HL-60 (cell line): Measurements from ENCODE around the gene EGLN1.
A peak's percentile ranks its signal among the peaks of the same experiment; 100 is the strongest.

ENCODE experiments used
- POLR2AphosphoS5 ChIP-seq: IDR thresholded peaks from 2 replicates; pipeline ENCODE4 v1.6.1; 2012; ENCODE audit warnings: low read depth
- TF ChIP-seq, protein P1 (sequence below): IDR thresholded peaks from one replicate; pipeline ENCODE4 v1.5.1; 2011; ENCODE audit warnings: low read length, control low read depth, inconsistent platforms; ENCODE audit not compliant: insufficient read depth

DNA sequence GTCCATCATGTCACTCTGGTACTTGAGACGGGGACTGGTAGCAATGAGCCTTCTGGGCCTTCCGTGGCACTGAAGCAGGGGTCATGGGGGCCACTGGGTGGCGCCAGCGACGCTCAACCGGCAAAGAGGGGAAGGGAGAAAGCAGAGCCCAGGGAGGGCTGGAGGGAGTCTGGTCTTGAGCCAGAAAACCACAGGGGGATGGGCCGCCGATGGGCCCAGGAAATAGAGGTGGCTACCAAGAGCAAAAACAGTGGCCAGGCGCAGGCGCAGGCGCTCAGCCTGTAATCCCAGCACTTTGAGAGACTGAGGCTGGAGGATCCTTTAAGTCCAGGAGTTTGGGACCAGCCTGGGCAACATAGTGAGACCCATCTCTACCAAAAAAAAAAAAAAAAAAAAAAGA, 106.2 kb downstream of the EGLN1 start:
- TF ChIP-seq, protein P1, sequence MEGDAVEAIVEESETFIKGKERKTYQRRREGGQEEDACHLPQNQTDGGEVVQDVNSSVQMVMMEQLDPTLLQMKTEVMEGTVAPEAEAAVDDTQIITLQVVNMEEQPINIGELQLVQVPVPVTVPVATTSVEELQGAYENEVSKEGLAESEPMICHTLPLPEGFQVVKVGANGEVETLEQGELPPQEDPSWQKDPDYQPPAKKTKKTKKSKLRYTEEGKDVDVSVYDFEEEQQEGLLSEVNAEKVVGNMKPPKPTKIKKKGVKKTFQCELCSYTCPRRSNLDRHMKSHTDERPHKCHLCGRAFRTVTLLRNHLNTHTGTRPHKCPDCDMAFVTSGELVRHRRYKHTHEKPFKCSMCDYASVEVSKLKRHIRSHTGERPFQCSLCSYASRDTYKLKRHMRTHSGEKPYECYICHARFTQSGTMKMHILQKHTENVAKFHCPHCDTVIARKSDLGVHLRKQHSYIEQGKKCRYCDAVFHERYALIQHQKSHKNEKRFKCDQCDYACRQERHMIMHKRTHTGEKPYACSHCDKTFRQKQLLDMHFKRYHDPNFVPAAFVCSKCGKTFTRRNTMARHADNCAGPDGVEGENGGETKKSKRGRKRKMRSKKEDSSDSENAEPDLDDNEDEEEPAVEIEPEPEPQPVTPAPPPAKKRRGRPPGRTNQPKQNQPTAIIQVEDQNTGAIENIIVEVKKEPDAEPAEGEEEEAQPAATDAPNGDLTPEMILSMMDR: peak; percentile 76
- TF ChIP-seq POLR2AphosphoS5: no peak
